HepG2 (cell line): ENCODE data around the gene IRS1. TPM values are rescaled to one million over a fixed set of nuclear protein-coding genes. Genes with fewer than 3 reads are reported as not detected.
A peak's percentile ranks its signal among the peaks of the same experiment; 100 is the strongest.

Source experiments
- ELF1 ChIP-seq: sonication (generic); formaldehyde crosslinking; IDR thresholded peaks from 2 replicates; pipeline ENCODE4 v1.4.0; 2020; ENCODE audit warnings: missing genetic modification reagents
- ESRRA ChIP-seq: sonication (generic); formaldehyde crosslinking; IDR thresholded peaks from 2 replicates; pipeline ENCODE4 v1.5.1; 2020; ENCODE audit warnings: mild to moderate bottlenecking, low read depth, missing genetic modification reagents
- HMGXB4 ChIP-seq, 2 experiments: sonication (generic) in 1 of 2; formaldehyde crosslinking in 1 of 2; IDR thresholded peaks; 2 replicates each; pipeline versions ENCODE4 v1.4.0 to v1.6.1; 2018 to 2020; ENCODE audit warnings: missing genetic modification reagents in 2 of 2, borderline replicate concordance in 1 of 2, low read depth in 1 of 2, mild to moderate bottlenecking in 1 of 2, missing biosample characterization in 1 of 2
- MXI1 ChIP-seq: IDR thresholded peaks from 3 replicates; pipeline ENCODE4 v1.6.1; 2012; ENCODE audit warnings: low read depth, low read length, inconsistent platforms, borderline replicate concordance
- PAX8 ChIP-seq: sonication (generic); formaldehyde crosslinking; IDR thresholded peaks from 2 replicates; pipeline ENCODE4 v1.8.0; 2022; ENCODE audit warnings: mild to moderate bottlenecking, missing genetic modification reagents, borderline replicate concordance
- POLR2A ChIP-seq, 2 experiments: IDR thresholded peaks; 2 replicates each; pipeline ENCODE4 v1.6.1; 2011; ENCODE audit warnings: low read depth in 2 of 2, low read length in 2 of 2, mild to moderate bottlenecking in 1 of 2, moderate library complexity in 1 of 2; ENCODE audit not compliant: insufficient read depth in 1 of 2
- PPARG ChIP-seq: conservative IDR thresholded peaks from 2 replicates; pipeline ENCODE4 v1.6.1; 2016; ENCODE audit warnings: missing biosample characterization, missing genetic modification reagents
- RAD21 ChIP-seq: fragments of 450-650 bp; formaldehyde crosslinking; IDR thresholded peaks from 2 replicates; pipeline ENCODE4 v1.5.0; 2020; ENCODE audit warnings: mild to moderate bottlenecking
- RNF2 ChIP-seq: fragments of 450-650 bp; conservative IDR thresholded peaks from 2 replicates; pipeline ENCODE4 v1.6.1; 2016; ENCODE audit warnings: low read depth
- SP1 ChIP-seq, 2 experiments: fragments of 450-650 bp in 1 of 2; sonication (generic) in 1 of 2; formaldehyde crosslinking in 1 of 2; IDR thresholded peaks; 2 replicates each; pipeline versions ENCODE4 v1.4.0 to v1.6.1; 2016 to 2020; ENCODE audit warnings: missing genetic modification reagents in 1 of 2
- SRY ChIP-seq: sonication (generic); formaldehyde crosslinking; IDR thresholded peaks from 2 replicates; pipeline ENCODE4 v1.8.0; 2022; ENCODE audit warnings: mild to moderate bottlenecking, missing genetic modification reagents
- TGIF2 ChIP-seq: IDR thresholded peaks from 2 replicates; pipeline ENCODE4 v1.6.1; 2016; ENCODE audit warnings: control low read depth, missing compliant biosample characterization
- TRAFD1 ChIP-seq: sonication (generic); formaldehyde crosslinking; IDR thresholded peaks from 2 replicates; pipeline ENCODE4 v1.5.1; 2020; ENCODE audit warnings: missing genetic modification reagents, mild to moderate bottlenecking, borderline replicate concordance
- ZHX2 ChIP-seq, 2 experiments: sonication (generic) in 1 of 2; formaldehyde crosslinking in 1 of 2; IDR thresholded peaks; 2 replicates each; pipeline versions ENCODE4 v1.6.1 to v1.9.0; 2014 to 2022; ENCODE audit warnings: antibody characterized with exemption in 1 of 2, borderline replicate concordance in 1 of 2, inconsistent platforms in 1 of 2, low read depth in 1 of 2, missing genetic modification reagents in 1 of 2
- ZNF292 ChIP-seq: sonication (generic); formaldehyde crosslinking; IDR thresholded peaks from 2 replicates; pipeline ENCODE4 v1.8.1; 2022; ENCODE audit warnings: mild to moderate bottlenecking, low read depth, missing genetic modification reagents, borderline replicate concordance
- ZNF337 ChIP-seq: sonication (generic); formaldehyde crosslinking; IDR thresholded peaks from 2 replicates; pipeline ENCODE4 v1.5.1; 2020; ENCODE audit warnings: missing genetic modification reagents, low read depth, mild to moderate bottlenecking, borderline replicate concordance
- ZNF558 ChIP-seq: sonication (generic); formaldehyde crosslinking; IDR thresholded peaks from 2 replicates; pipeline ENCODE4 v1.9.0; 2022; ENCODE audit warnings: mild to moderate bottlenecking, missing genetic modification reagents, borderline replicate concordance
- polyA plus RNA-seq, 8 experiments: library from polyadenylated mRNA; depleted of rRNA in 3 of 8; stranded (reverse) in 7 of 8; unstranded in 1 of 8; fragments of >200 nt; fragmentation: Illumina TruSeq in 4 of 8; extraction: Trizol in 4 of 8; gene quantifications; 2 replicates each; pipeline versions ENCODE4 v1.2.1 to v1.2.3, GENCODE V29; 2011 to 2016; ENCODE audit warnings: low read depth in 4 of 8, missing spikeins in 1 of 8, mixed read lengths in 1 of 8; ENCODE audit not compliant: insufficient read depth in 1 of 8
- total RNA-seq, 5 experiments: library from RNA; depleted of rRNA; stranded (reverse); fragments of >200 nt; fragmentation: Illumina TruSeq; extraction: Trizol; gene quantifications; 2 replicates each; pipeline ENCODE4 v1.2.3, GENCODE V29; 2016; ENCODE audit warnings: low read depth in 1 of 5

IRS1 gene
- total and polyA plus RNA-seq, 2 of the 13 experiments (the other 11 are each of a cell fraction or from before 2014, with no cell fraction given) = 8.7 to 9.0 TPM

- no peak for TF ChIP-seq HMGXB4 (CRISPR knock-in tag; IDR thresholded peaks at IDR 0.05; ENCODE audit: borderline replicate concordance in 1 of 2, low read depth in 1 of 2)
- TF ChIP-seq ZHX2 (IDR thresholded peaks at IDR 0.05; ENCODE audit: low read depth) = no peak
- TF ChIP-seq ZHX2 (CRISPR knock-in tag; IDR thresholded peaks at IDR 0.05; ENCODE audit: borderline replicate concordance) = no peak
- TF ChIP-seq PPARG (CRISPR knock-in tag) = no peak
- no peak for TF ChIP-seq RAD21 (CRISPR knock-in tag)
- TF ChIP-seq PAX8 (CRISPR knock-in tag) = no peak
- no peak for TF ChIP-seq SRY
- TF ChIP-seq ESRRA (CRISPR knock-in tag) = no peak
- no peak for TF ChIP-seq TGIF2 (CRISPR knock-in tag)
- no peak for TF ChIP-seq MXI1
- TF ChIP-seq ELF1 = no peak
- TF ChIP-seq ZNF558 = no peak
- TF ChIP-seq TRAFD1 (CRISPR knock-in tag) = no peak
- TF ChIP-seq ZNF337 (CRISPR knock-in tag) = no peak
- 0 out of 2 replicates have a peak, but pooled peaks have one; percentile 10 for TF ChIP-seq ZNF292 (CRISPR knock-in tag)
- TF ChIP-seq SP1 (IDR thresholded peaks at IDR 0.05) = no peak
- TF ChIP-seq SP1 (CRISPR knock-in tag; IDR thresholded peaks at IDR 0.05) = no peak
- TF ChIP-seq POLR2A (IDR thresholded peaks at IDR 0.05; ENCODE audit: insufficient read depth in 1 of 2, low read depth in 2 of 2, low read length in 2 of 2) = no peak
- TF ChIP-seq RNF2 = no peak
These were observed 2.2 kb downstream of the IRS1 start (continued) for GRCh38 chr2:226797289-226797988.
